ENCODE measurements around the gene CTXN1.
"Not testable (repeated sequence)": the region's sequence is repeated elsewhere in the genome, so short reads cannot be mapped to it uniquely, and the experiment has no call there.

Gene CTXN1

GRCh38 chr19:7932930-7933300 lies 7.0 kb upstream of the CTXN1 start:
- no peak for TF ChIP-seq ZFX (IDR thresholded peaks at IDR 0.05)
- TF ChIP-seq CTCF (conservative IDR thresholded peaks at IDR 0.05), result no peak
- no peak overlapping the region for H3K27ac ChIP-seq

- H3K27ac ChIP-seq, result no peak overlapping the region
- TF ChIP-seq ZFX (IDR thresholded peaks at IDR 0.05), result no peak
- TF ChIP-seq CTCF (conservative IDR thresholded peaks at IDR 0.05), result no peak
These were observed 6.5 kb upstream of the CTXN1 start for GRCh38 chr19:7932276-7932929.

GRCh38 chr19:7931221-7932061 lies 5.5 kb upstream of the CTXN1 start:
- TF ChIP-seq ZFX (IDR thresholded peaks at IDR 0.05) (no peak), CTCF (conservative IDR thresholded peaks at IDR 0.05) (no peak)
- no peak overlapping the region for H3K27ac ChIP-seq

- TF ChIP-seq ZFX (IDR thresholded peaks at IDR 0.05) (no peak), CTCF (conservative IDR thresholded peaks at IDR 0.05) (no peak)
These were observed 4.8 kb upstream of the CTXN1 start for GRCh38 chr19:7930765-7931164.

GRCh38 chr19:7930030-7930429 lies 4.1 kb upstream of the CTXN1 start:
- H3K27ac ChIP-seq, result not testable (repeated sequence)

More at GRCh38 chr19:7930765-7931164, 4.8 kb upstream of the CTXN1 start:
- no peak overlapping the region for H3K27ac ChIP-seq

GRCh38 chr19:7928741-7929701 lies 3.1 kb upstream of the CTXN1 start:
- no peak for TF ChIP-seq ZFX (IDR thresholded peaks at IDR 0.05)
- TF ChIP-seq CTCF (conservative IDR thresholded peaks at IDR 0.05), result peak; percentile 57

GRCh38 chr19:7928334-7928706 lies 2.4 kb upstream of the CTXN1 start:
- TF ChIP-seq ZFX (IDR thresholded peaks at IDR 0.05) (no peak), CTCF (conservative IDR thresholded peaks at IDR 0.05) (no peak)
- H3K27ac ChIP-seq, result no peak overlapping the region

More at GRCh38 chr19:7928741-7929701, 3.1 kb upstream of the CTXN1 start:
- H3K27ac ChIP-seq, result no peak overlapping the region
